NCI-H2227 (cell line): ENCODE results near the gene CCDC178.
A peak's percentile ranks its signal among the peaks of the same experiment; 100 is the strongest.

Experiments
- DNase-seq: peaks from one replicate; lab custom pipeline; 2025; ENCODE audit not compliant: unreplicated experiment; lab: John Stamatoyannopoulos, UW

The CCDC178 gene

GRCh38 chr18:33146014-33146413 is 294.5 kb downstream of the CCDC178 start:
- no peak for DNase-seq

- DNase-seq, result no peak
These were observed 304.4 kb downstream of the CCDC178 start for GRCh38 chr18:33135951-33136660.

GRCh38 chr18:33132657-33133056 is 307.9 kb downstream of the CCDC178 start:
- no peak for DNase-seq

GRCh38 chr18:33128581-33128980 is 311.9 kb downstream of the CCDC178 start:
- no peak for DNase-seq

GRCh38 chr18:33123862-33124518 is 316.5 kb downstream of the CCDC178 start:
- no peak for DNase-seq

- DNase-seq, result no peak
These were observed 324.1 kb downstream of the CCDC178 start for GRCh38 chr18:33116376-33116775.

GRCh38 chr18:33115917-33116316 is 324.6 kb downstream of the CCDC178 start:
- DNase-seq, result no peak

- no peak for DNase-seq
These were observed 325.0 kb downstream of the CCDC178 start for GRCh38 chr18:33115476-33115875.

- DNase-seq, result no peak
These were observed 325.8 kb downstream of the CCDC178 start for GRCh38 chr18:33114749-33115148.

- peak; percentile 35 for DNase-seq
These were observed 327.1 kb downstream of the CCDC178 start for GRCh38 chr18:33113416-33113815.

GRCh38 chr18:33107511-33107910 is 333.0 kb downstream of the CCDC178 start:
- no peak for DNase-seq

GRCh38 chr18:33101316-33101715 is 339.2 kb downstream of the CCDC178 start:
- DNase-seq, result no peak

- DNase-seq, result no peak
These were observed 340.9 kb downstream of the CCDC178 start for GRCh38 chr18:33099626-33100025.

GRCh38 chr18:33097126-33097525 is 343.4 kb downstream of the CCDC178 start:
- no peak for DNase-seq

- DNase-seq, result no peak
These were observed 350.1 kb downstream of the CCDC178 start for GRCh38 chr18:33090461-33090860.

- DNase-seq, result no peak
These were observed 363.9 kb downstream of the CCDC178 start for GRCh38 chr18:33076601-33077000.

GRCh38 chr18:33074125-33074524 is 366.4 kb downstream of the CCDC178 start:
- no peak for DNase-seq

- DNase-seq, result no peak
These were observed 377.6 kb downstream of the CCDC178 start for GRCh38 chr18:33062834-33063364.

- DNase-seq, result no peak
These were observed 387.6 kb downstream of the CCDC178 start for GRCh38 chr18:33052886-33053285.

- DNase-seq, result peak; percentile 39
These were observed 389.1 kb downstream of the CCDC178 start for GRCh38 chr18:33051407-33051806.

GRCh38 chr18:33040213-33040612 is 400.3 kb downstream of the CCDC178 start:
- DNase-seq, result no peak

GRCh38 chr18:33034945-33035344 is 405.6 kb downstream of the CCDC178 start:
- DNase-seq, result no peak
